Stimulated activated naive CD8-positive, alpha-beta T cell treated with anti-CD3 and anti-CD28 coated beads, Interleukin-15, amount 100 ng/mL, for 72 hours (primary cell): ENCODE results near the gene HS6ST3.

Experiments
- ATAC-seq: fragments of 150-1000 bp; cut with Tn5 transposase; 2 replicates; pipeline ENCODE4 v1.10.0; 2021; ENCODE audit warnings: mild to moderate bottlenecking, moderate library complexity
- DNase-seq, 2 donors: peaks; one replicate each; pipeline ENCODE4 v3.0.0; 2021 to 2022
- H3K27ac Mint-ChIP-seq, 2 donors: one replicate each; pipeline ENCODE4 v1.8.0; 2022; ENCODE audit warnings: mild to moderate bottlenecking in 2 of 2, mixed read lengths in 2 of 2, moderate library complexity in 2 of 2
- H3K27me3 Mint-ChIP-seq: one replicate; pipeline ENCODE4 v1.8.0; 2022; ENCODE audit warnings: mixed read lengths
- H3K4me1 Mint-ChIP-seq: one replicate; pipeline ENCODE4 v1.8.0; 2022; ENCODE audit warnings: mild to moderate bottlenecking, mixed read lengths
- H3K4me3 Mint-ChIP-seq, 2 donors: one replicate each; pipeline ENCODE4 v1.8.0; 2022; ENCODE audit warnings: mild to moderate bottlenecking in 2 of 2, mixed read lengths in 2 of 2, moderate library complexity in 1 of 2
- H3K9me3 Mint-ChIP-seq, 2 donors: one replicate each; pipeline ENCODE4 v1.8.0; 2022; ENCODE audit warnings: mixed read lengths in 2 of 2

The HS6ST3 gene

DNA sequence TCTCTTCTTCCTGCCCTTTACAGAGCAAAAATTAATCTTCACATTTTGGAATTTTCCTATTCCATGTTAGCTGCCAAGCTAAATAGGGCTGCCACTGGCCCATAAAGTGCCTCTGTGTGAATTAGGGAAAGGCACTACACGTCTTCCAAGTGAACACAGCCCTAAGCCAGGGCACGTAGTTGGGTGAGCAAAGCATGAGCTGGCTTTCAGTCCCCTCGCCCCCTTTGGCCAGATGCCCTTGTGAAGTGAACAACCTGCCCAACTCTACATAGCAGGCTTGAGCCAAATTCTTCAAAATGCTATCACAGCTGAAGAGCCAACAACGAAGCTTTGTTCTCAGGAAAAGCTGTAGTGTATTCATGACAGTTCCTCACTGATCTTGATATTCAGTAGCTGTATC is 691.2 kb downstream of the HS6ST3 start:
- H3K4me3 Mint-ChIP-seq: no peak overlapping the region
- no peaks in the 10 kb centered on the region for H3K27me3 Mint-ChIP-seq

GRCh38 chr13:96782186-96782585 is 692.3 kb downstream of the HS6ST3 start:
- Mint-ChIP-seq H3K9me3 (peaks cover 24 to 30% of the 10 kb centered on the region in 2 donors), H3K27me3 (no peaks in the 10 kb centered on the region), H3K4me1 (no peaks in the 10 kb centered on the region), H3K4me3 (no peak overlapping the region), H3K27ac (no peak overlapping the region)
- DNase-seq (no peak), ATAC-seq (no peak)

More for the DNA sequence above, 691.2 kb downstream of the HS6ST3 start:
- ATAC-seq (no peak), DNase-seq (no peak)
- Mint-ChIP-seq H3K27ac (no peak overlapping the region), H3K9me3 (peaks cover 26 to 28% of the 10 kb centered on the region in 2 donors), H3K4me1 (no peaks in the 10 kb centered on the region)

DNA sequence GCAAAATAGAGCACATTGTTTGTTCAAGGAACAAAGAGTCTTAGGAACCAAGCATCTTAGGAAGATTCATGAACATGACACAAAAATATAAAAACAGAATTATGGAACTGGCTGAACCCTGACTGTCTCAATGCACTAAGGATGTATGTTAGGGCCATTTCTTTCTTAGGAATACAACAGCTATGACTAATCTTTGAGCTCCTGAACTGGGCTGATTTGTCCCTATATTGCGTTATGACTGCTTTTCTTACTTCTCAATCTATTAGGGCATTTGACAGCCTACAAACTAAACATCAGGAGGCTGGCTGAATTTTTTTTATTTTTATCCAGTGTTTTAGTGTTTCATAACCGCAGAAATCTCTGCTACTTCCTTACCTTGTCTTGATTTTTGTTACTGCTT is 693.1 kb downstream of the HS6ST3 start:
- ATAC-seq (no peak), DNase-seq (no peak)
- no peaks in the 10 kb centered on the region for H3K27me3 Mint-ChIP-seq
- H3K27ac Mint-ChIP-seq: no peak overlapping the region
- no peaks in the 10 kb centered on the region for H3K4me1 Mint-ChIP-seq
- peaks cover 15 to 29% of the 10 kb centered on the region in 2 donors for H3K9me3 Mint-ChIP-seq
- no peak overlapping the region for H3K4me3 Mint-ChIP-seq

DNA sequence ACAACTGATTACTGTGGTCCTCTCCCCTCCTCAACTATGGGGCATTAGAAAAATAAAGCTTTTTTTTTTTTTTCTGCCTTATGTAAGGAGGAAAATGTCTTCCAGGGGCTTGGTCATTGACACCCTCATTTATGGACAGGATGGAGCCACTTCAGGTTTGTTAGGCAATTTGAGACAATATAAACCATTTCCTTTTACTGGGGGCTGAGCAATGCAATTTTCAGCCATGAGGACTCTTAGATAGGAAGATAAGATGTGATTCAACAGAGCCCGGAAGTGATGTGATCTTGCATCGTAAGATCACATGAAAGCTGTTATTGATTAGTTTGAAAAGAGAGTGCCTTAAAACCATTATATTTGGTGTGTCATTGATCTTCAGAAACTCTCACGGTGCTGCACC is 693.6 kb downstream of the HS6ST3 start:
- Mint-ChIP-seq H3K27ac (peak overlapping the region in 1 of 2 donors; percentile 9), H3K27me3 (no peaks in the 10 kb centered on the region), H3K9me3 (peaks cover 11 to 24% of the 10 kb centered on the region in 2 donors), H3K4me3 (no peak overlapping the region), H3K4me1 (no peaks in the 10 kb centered on the region)
- DNase-seq (no peak), ATAC-seq (no peak)

- Mint-ChIP-seq H3K4me1 (no peaks in the 10 kb centered on the region), H3K4me3 (no peak overlapping the region), H3K9me3 (peaks cover 0 to 13% of the 10 kb centered on the region in 2 donors), H3K27me3 (no peaks in the 10 kb centered on the region), H3K27ac (no peak overlapping the region)
- DNase-seq (no peak), ATAC-seq (no peak)
These were observed 696.1 kb downstream of the HS6ST3 start for GRCh38 chr13:96785986-96786385.

DNA sequence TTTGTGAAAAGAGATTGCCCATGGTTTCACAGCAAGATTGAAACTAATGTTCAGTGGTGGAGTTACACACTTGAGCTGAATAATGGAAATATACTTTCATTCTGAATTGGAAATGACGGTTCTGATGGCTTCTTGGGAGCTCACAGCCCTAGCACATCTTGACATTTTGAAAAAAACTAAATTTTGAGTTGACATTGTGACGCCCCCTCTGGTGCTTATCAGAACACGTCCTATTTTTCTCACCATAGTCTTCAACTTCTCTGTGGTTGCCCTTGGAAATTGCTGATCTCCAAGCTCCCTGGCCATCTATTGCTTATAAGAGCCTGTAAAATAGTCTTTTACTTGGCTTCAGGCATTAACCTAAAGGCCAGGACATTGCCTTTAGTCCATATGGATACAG is 702.3 kb downstream of the HS6ST3 start:
- no peak overlapping the region for H3K27ac Mint-ChIP-seq
- H3K9me3 Mint-ChIP-seq: no peaks in the 10 kb centered on the region
- ATAC-seq (no peak), DNase-seq (no peak)
- H3K27me3 Mint-ChIP-seq: no peaks in the 10 kb centered on the region
- no peak overlapping the region for H3K4me3 Mint-ChIP-seq
- H3K4me1 Mint-ChIP-seq: no peaks in the 10 kb centered on the region

DNA sequence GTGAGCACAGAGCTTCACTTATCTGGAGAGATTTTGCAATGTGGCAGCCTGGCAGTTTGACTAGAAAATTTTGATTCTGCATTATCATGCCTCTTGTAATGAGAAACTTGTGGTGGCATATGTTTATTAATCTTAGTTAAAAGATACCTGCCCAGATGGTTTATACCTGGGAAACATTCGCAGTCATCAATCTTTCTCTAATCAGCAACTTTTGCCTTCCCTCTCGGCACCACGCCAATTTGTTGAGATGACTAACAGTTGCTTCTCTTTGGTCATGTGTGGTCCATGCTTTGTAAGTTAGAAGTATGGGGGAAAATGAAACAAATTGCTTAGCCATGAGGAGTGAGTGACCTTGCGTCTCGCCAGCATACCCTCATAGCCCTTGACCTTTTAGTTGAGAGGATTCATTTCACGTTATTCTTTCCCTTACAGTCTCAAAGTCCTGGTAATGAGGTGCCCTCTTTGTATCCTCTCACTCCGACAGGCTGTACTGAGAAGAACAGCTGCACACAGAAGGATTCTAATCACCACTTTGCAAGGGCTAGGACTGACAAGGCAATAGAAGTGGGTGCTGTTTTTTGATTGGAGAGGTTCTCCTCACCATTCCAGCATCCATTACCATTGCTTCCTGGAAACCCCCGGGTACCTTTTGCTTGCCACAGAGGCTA is 703.0 kb downstream of the HS6ST3 start:
- Mint-ChIP-seq H3K4me1 (no peaks in the 10 kb centered on the region), H3K4me3 (no peak overlapping the region), H3K9me3 (peaks cover 0 to 3% of the 10 kb centered on the region in 2 donors), H3K27me3 (no peaks in the 10 kb centered on the region), H3K27ac (no peak overlapping the region)
- DNase-seq: no peak
- ATAC-seq: no peak

DNA sequence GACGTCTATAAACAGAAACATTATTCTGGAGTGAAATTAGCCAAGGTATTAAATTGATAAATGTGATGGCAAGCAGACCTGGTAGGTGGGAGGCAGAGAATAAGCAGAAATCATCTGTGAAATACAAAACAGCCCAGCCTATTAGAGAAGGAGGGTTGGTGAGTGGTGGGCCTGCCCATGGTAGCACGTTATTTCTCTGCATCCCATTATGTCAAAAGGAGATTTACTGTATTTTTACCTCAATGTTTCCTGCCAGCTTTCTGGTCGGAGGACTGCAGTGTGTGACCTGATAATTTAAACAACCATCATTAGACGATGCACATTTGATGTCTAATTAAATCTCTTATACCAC is 703.5 kb downstream of the HS6ST3 start:
- Mint-ChIP-seq H3K4me1 (no peaks in the 10 kb centered on the region), H3K4me3 (no peak overlapping the region), H3K27me3 (no peaks in the 10 kb centered on the region), H3K27ac (no peak overlapping the region), H3K9me3 (peaks cover 0 to 8% of the 10 kb centered on the region in 2 donors)
- no peak for DNase-seq
- ATAC-seq: no peak

DNA sequence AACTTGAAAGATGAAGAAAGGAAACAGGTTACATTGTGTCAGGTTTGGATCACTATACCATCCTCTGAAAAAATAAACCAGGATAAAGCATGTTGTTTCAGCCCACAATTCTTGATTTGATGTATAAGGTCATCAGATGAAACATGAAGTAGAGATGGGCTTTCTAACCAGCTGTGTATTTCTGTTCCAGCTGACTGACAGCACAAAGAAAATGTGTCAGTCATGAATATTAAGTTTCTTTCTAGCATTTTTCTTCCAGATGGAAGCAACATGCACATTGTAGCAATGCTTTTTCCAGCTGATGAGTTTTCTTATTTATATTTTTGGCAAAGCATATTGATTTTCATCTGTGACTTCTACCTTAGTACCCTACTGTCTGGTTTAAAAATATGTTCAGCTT is 704.8 kb downstream of the HS6ST3 start:
- ATAC-seq (no peak), DNase-seq (no peak)
- Mint-ChIP-seq H3K27ac (no peak overlapping the region), H3K4me3 (no peak overlapping the region), H3K4me1 (no peaks in the 10 kb centered on the region), H3K27me3 (no peaks in the 10 kb centered on the region), H3K9me3 (peaks cover 0 to 8% of the 10 kb centered on the region in 2 donors)

DNA sequence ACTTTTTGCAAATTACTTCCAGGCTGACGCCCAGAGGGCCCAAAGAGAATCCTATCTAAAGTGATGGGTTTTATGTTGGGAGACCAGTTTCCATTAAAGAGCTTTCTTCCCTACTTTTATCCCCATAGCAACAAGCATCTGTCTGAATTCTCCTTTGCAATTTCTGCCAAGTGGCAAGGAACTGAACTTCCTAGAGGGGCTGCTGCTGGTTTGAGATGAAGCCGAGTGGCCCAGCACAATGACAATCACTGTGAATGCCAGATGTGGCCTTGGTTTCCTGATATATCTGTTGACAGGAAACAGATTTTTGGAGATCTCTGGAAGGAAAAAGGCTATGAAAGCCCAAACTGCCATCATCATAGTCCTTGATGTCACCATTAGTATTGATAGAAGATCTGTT is 705.8 kb downstream of the HS6ST3 start:
- Mint-ChIP-seq H3K27me3 (no peaks in the 10 kb centered on the region), H3K27ac (no peak overlapping the region), H3K4me1 (no peaks in the 10 kb centered on the region), H3K4me3 (no peak overlapping the region), H3K9me3 (peaks cover 0 to 8% of the 10 kb centered on the region in 2 donors)
- ATAC-seq: no peak
- no peak for DNase-seq

DNA sequence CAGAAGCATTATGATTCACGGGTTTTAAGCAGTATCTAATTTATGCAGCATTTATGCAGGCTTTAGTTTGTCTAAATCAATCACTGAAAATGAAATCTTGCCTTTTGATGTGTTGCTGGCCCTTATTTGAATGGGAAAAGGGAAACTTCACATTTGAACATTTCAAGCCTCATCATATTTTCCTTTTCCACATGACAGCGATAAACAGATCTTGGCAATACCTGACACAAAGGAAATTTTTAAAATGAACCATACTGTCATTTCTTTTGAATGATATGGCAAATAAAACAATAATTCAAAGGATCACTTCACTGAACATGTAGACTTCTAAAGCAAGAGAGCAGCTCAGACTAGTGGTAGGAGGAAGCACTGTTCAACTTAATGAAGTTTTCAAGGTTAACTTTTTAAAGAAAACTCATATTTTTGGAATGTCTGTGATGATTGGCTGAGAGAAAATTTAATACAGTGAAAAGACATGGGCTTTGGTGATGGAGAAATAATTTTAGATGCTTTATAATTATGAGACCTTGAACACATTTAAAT is 706.3 kb downstream of the HS6ST3 start:
- Mint-ChIP-seq H3K27ac (no peak overlapping the region), H3K4me1 (no peaks in the 10 kb centered on the region), H3K9me3 (peaks cover 0 to 13% of the 10 kb centered on the region in 2 donors), H3K4me3 (no peak overlapping the region), H3K27me3 (no peaks in the 10 kb centered on the region)
- ATAC-seq (no peak), DNase-seq (no peak)

GRCh38 chr13:96797136-96797535 is 707.2 kb downstream of the HS6ST3 start:
- no peaks in the 10 kb centered on the region for H3K4me1 Mint-ChIP-seq
- no peak overlapping the region for H3K27ac Mint-ChIP-seq
- H3K9me3 Mint-ChIP-seq: peaks cover 0 to 14% of the 10 kb centered on the region in 2 donors
- DNase-seq: no peak
- no peak for ATAC-seq
- H3K27me3 Mint-ChIP-seq: no peaks in the 10 kb centered on the region
- H3K4me3 Mint-ChIP-seq: no peak overlapping the region

GRCh38 chr13:96803456-96804100 is 713.7 kb downstream of the HS6ST3 start:
- ATAC-seq (no peak), DNase-seq (no peak)
- H3K27me3 Mint-ChIP-seq: no peaks in the 10 kb centered on the region
- no peak overlapping the region for H3K4me3 Mint-ChIP-seq
- H3K4me1 Mint-ChIP-seq: no peaks in the 10 kb centered on the region
- peaks cover 13 to 19% of the 10 kb centered on the region in 2 donors for H3K9me3 Mint-ChIP-seq
- H3K27ac Mint-ChIP-seq: no peak overlapping the region

DNA sequence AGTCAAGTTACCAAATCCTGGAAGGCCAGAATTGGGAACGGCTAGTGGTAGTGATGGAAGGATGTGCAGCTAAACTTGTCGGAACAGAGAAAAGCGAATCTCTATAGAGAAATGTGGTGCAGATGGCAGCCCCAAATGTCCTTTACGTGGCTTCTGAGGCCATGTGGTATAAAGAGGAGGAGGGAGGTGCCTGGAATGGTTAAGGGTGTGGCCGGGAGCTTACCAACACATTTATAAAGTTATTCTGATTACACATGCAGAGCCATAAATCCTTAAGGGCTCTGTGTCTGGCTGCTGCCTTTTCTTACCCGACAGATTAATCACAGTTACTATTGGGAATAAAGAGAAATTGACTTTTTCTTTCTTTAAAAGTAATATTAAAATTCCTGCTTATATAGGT is 714.3 kb downstream of the HS6ST3 start:
- Mint-ChIP-seq H3K27ac (no peak overlapping the region), H3K4me1 (no peaks in the 10 kb centered on the region), H3K4me3 (no peak overlapping the region), H3K27me3 (no peaks in the 10 kb centered on the region), H3K9me3 (peaks cover 13 to 19% of the 10 kb centered on the region in 2 donors)
- ATAC-seq: no peak
- no peak for DNase-seq

- no peak for DNase-seq
- Mint-ChIP-seq H3K27me3 (no peaks in the 10 kb centered on the region), H3K9me3 (peaks cover 7 to 19% of the 10 kb centered on the region in 2 donors), H3K4me3 (no peak overlapping the region), H3K27ac (no peak overlapping the region), H3K4me1 (no peaks in the 10 kb centered on the region)
- ATAC-seq: no peak
These were observed 716.8 kb downstream of the HS6ST3 start for GRCh38 chr13:96806746-96807145.

GRCh38 chr13:96809366-96810096 is 719.6 kb downstream of the HS6ST3 start:
- DNase-seq (no peak), ATAC-seq (no peak)
- H3K4me3 Mint-ChIP-seq: no peak overlapping the region
- peaks cover 5 to 17% of the 10 kb centered on the region in 2 donors for H3K9me3 Mint-ChIP-seq
- no peaks in the 10 kb centered on the region for H3K27me3 Mint-ChIP-seq
- H3K27ac Mint-ChIP-seq: no peak overlapping the region
- H3K4me1 Mint-ChIP-seq: no peaks in the 10 kb centered on the region
